Measurements from ENCODE around the gene FBXO15.

Gene FBXO15, protein sequence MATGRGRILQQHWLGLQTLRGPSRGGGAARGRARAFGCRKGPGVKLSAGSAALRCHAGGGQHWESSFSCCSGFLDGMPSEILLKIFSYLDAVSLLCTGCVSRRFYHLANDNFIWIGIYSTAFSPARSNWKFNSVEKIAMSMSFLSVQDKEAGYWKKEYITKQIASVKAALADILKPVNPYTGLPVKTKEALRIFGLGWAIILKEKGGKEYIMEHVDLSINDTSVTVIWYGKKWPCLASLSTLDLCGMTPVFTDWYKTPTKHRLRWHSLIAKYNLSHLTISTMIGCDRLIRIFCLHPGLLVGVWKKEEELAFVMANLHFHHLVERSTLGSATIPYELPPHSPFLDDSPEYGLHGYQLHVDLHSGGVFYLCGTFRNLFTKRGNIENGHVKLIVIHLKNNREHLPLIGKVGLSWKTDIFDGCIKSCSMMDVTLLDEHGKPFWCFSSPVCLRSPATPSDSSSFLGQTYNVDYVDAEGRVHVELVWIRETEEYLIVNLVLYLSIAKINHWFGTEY

DNA sequence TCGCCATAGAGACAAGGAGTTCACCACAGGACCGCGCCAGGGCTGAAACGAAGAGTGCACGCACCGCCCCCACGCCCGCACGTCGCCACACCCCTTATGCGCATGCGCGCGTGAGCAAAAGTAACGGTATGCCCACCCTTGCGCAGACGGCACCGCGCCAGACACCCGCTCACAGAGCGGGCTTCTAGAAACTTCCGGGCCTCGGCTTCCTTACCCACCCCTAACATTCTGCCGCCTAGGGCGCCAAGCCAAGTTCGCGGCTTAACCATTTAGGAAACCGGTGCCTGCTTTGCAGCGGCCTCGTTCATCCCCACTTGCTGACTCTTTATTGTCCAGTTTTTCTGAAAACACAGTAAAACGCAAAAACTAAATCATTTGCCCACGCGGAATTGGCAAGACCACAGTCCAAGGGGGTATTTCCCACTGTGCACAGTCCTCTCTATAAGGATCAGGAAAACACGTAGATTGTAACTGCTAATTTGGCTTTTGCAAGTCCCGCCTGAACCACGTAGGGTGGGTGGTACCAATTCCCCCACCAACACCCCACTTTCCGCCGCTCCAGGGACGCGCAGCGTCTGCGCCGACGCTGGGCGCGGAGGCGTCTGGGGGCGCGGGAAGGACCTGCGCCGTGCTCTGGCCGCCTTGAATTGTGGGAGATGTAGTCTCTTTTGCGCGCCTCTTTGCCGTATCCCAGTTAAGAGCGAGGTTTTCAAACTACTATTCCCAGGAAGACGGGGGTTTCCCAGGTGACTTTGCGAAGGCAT is at the start of gene FBXO15, which contains the start of gene TIMM21:
FBXO15 (minus strand) TSS at position 56 of the 764 bp plus-strand sequence; CDS start at position 7, 49 bp downstream.
TIMM21 (plus strand) TSS at position 745 of the 764 bp plus-strand sequence. CDS start 286 bp downstream, outside the sequence.
- peak; percentile 88 for DNase-seq

DNA sequence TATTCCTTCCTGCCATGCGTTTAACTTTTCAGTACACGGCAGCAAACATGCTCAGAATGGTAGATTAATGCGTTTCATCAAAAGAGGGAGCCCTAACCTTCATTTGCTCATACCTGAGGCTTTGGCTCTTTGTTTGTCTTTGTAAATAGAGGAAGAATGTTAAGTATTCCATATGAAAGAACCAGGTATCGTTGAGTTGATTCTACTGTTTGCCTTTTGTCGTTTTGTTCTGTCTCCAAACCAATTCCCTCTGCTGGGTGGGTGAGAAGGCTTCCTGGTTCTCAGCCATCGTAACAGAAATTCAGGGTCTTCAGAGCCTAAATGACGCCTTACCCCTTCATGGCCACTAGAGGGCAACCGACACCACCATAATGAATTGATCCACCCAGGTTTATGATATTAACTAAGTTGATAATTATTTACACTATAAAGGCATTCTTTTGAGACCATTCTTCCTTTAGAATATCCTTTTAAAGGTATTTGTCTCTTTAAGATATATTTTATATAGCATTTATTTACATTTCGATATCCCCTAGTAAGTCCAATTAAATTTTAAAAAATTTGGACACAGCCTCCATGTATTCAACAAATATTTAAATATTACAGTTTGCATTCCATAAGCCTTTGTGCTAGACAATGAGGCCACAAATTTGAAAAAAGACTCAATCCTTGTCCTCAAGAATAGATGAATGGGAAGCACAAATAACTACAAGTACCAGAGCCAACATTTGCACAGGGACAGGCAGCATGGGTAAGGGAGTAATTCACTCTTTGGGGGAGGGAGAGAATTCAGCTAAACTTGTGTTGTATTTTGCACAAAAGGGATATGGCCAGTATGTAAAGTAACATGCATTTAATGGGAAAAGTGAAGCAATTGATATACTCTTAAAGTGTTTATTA is 48.8 kb upstream of the FBXO15 start:
- no peak for DNase-seq

DNA sequence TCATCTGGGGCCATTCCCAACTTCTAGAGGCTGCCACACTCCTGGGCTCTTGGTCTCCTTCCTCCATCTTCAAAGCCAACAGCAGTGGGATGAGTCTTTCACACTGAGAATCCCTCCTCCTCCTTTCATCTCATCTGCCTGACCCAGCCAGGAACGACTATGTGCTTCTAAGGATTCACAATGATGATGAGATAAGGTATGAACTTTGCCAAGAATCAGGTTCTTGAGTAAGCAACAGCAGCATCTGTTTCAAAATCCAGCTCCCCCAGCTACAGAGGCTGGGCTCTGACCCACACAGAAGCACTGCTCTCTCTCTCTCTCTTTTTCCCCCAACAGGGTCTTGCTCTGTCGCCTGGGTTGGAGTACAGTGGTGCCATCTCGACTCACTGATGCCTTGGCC is 47.1 kb upstream of the FBXO15 start:
- DNase-seq = no peak

DNA sequence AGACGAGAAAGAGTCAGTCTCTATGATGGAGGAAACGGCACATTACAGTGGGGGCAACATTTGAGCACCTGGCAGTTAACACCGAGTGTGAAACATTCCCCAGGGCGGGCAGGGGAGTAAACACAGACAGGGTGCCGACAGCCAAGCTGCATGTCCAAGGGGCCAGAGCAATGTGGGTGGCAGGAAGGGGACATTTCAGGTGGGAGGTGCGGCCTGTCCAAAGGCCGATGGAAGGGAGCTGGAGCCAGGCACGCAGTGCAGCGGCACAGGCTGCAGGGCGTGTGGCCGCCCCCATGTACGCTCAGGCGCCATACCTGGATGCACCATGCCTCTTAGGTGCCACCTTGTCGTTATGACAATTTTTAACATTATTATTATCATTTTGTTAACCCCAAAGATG is 43.9 kb upstream of the FBXO15 start:
- no peak for DNase-seq

DNA sequence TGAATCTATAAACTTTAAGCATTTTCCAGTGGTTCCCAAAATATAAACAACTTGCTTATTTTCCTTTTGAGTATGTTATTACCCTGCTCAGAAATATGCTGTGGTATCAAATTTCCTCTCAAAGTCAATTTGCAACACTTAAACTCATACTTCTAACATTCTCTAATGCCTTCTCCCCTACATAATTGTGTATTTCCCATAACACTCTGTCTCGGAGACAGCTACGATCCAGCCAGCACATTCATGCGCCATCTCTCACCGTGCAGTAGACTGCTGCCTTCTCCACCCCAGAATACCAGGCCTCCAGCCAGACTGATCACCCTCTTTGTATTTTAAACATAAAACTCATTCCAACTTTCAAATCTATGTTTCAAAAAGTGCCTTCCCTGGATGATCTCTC is 42.5 kb upstream of the FBXO15 start:
- DNase-seq = no peak

DNA sequence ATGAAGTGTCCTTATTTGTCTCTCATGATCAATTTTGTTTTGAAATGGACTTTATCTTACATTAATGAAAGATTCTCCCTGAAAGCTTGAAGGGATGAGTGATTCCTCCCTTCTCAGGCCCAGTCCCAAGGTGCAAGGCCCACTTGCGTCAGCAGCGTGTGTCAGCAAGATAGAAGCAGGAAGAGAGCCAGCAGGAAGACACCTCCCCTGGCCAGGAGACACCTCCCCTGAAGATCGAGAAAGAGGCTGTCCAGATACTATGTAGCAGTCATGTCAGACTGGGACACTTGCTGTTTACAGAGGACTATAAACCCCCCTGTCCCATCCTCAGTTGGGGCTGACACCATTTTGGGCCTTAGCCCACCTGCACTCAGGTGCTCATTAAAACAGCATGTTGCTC is 39.0 kb upstream of the FBXO15 start:
- no peak for DNase-seq

DNA sequence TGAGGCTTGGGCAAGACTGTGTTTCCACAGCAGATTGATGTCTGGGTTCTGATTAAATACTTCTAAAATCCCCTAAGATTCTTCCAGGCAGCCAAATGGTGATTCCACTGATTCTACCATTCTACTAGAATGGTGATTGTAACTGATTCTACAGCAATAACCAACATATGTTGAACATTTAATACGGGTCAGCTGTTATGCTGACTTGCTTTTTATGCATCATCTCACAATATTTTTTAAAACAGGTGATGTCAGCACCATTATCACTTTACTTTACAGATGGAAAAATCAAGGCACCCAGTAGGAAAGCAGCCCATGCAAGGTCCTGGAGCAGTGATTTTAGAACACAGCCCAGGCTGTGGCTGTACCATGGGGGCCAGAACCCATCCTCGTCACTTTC is 38.2 kb upstream of the FBXO15 start:
- DNase-seq = no peak

DNA sequence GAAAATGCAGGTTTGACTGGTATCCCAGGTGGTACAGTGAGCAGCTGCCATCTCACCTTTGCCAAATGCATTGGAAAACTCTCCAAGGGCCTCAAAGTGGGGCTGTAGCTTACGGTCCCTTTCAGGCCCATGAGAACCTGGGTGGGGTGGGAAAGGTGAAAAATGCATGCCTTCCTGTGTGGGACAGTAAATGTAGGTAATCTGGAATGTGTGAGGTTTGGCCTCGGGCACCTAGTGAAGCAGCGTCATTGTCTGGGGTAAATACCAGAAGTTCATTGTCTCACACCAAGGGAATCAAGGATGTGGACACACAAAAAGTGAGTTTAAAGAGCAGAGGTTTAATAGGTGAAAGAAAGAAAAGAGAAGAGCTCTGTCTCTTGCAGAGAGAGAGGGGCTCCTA is 37.2 kb upstream of the FBXO15 start:
- no peak for DNase-seq

DNA sequence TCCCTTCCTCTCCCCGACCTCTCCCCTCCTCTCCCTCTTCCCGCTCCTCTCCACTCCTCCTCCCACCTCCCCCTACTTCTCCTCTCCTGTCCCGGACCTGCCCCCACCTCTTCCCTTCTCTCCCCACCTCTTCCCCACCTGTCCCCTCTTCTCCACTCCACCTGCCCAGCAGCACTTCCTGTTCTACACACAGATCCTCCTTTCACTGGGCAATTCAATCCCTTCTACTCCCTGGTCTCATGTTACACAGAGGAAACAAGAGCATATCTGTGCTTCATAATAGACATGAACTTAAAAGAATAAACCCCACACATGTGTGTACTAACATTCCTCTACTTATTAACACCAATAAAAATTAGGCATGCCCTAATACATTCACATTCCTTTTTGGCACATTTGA is 35.5 kb upstream of the FBXO15 start:
- DNase-seq = no peak

DNA sequence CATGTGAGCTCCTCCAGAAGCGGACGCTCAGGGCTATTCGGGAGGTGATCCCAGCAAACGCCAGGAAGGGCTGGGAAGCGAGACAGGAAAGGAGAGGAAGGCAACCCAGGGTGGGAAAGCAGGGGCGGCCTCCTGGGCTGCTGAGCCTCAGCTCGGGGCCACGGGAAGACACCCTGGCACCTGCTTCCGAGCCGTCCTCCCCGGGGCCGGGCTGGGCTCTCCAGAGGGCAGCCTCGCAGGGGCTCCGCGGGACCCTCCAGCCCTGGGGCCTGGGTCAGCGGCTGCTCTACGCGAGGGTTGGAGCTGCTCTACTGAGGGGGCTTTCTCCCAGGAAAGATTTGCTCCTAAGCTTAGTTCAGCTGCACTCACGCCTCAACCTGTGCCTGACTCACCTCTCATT is 34.7 kb upstream of the FBXO15 start:
- no peak for DNase-seq

DNA sequence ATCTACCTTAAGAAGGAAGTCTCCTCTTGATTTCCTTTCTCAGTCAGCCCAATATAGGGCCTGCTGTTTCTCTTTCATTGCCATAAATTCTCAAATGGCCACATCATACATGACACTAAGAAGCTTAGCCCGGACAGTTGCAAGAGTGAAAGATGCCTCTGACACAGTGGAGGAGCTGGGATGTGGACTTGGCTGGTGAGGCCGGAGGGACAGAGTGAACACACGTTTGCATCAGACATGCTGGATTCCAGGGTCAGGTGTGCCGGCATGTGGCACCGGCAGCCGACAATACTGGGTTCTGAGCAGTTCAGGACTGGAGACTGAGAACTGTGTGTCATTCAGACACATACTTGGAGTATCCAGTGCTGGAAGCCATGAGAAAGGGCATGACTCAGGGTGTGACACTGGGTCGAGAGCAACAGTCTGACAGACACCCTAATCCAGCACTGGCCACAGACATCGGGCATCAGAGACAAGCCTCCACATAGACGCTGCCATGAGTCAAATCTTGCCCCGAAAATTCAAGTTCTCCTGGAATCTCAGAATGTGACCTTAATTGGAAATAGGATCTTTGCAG is 32.1 kb upstream of the FBXO15 start:
- DNase-seq = no peak

DNA sequence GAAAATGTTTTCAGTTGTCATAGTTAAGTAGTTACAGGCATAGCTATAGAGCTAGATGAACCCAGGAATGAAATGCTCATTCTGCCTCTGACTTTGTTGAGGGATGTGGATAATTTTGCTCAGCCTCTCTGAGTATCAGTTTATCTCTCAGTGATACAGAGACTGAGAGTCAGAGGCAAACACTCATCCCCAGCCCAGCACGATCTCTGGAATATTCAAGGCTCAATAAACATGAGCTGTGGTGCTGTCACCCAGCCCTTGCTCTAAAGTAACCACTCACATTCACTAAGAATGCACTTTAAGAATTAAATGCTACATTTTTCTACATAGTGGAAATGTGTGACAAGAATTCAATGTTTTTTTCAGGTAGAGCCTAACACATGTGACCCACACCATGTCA is 31.2 kb upstream of the FBXO15 start:
- no peak for DNase-seq

DNA sequence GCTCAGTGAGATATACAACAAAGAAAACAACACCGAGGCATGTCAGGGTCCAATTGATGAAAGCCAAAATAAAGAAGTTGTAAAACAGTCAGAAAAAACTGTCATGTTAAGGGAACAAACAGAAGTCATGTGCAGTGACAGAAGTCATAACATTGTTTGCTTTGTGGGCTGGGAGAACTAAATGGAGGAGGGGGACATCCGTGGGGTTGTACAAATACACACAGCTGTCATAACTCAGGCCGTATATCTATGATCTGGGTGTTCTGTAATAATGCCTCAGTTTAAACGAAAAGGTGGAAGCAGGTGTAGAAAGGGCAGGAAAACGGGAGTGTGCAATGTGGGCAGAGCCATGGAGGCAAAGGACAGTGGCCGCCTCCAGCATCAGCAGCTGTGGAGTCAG is 28.0 kb upstream of the FBXO15 start:
- no peak for DNase-seq

DNA sequence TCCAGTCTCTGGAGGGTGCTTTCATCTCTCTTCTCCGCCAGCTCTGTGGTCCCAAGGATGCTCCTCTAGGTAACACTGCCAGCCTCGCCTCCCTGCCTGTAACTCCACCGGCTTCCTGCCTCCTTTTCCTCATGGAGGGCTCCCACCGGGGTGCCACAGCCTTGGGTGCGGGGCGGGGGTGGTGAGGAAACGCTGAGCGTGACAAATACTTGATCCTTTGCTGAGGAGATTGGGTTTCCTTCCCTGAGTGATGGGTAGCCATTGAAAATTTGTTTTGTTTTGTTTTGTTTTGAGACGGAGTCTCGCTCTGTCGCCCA is 25.8 kb upstream of the FBXO15 start:
- no peak for DNase-seq

DNA sequence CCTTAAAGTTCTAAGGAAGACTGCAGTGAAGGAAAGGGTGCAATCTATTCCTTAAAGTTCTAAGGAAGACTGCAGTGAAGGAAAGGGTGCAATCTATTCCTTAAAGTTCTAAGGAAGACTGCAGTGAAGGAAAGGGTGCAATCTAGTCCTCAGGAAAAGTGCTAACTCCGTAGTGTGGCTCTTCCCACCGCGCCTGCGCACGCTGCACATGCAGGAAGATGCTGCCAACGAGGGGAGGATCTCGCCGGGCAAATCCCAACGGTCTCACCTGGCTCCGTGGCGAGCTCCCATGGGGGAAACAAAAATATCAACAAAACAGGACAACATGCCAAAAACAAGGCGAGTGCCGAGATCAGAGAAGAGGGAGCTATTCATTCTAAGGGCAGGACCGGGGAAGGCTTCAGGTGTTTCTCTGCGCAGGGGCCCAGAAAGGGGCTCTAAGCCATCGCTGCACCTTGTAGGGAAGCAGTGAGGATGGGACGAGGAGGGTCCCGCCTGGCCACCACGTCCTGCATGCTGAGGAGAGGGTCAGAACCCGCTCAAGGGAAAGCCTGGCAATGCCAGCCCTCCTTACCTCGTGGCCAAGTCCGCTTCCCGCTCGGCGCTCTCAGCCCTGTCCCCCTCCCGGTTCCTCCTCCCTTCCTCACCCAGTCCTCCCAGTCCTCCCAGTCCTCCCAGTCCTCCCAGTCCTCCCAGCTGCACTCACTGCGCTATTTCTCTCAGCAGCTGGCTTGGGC is 25.2 kb upstream of the FBXO15 start:
- DNase-seq = no peak

DNA sequence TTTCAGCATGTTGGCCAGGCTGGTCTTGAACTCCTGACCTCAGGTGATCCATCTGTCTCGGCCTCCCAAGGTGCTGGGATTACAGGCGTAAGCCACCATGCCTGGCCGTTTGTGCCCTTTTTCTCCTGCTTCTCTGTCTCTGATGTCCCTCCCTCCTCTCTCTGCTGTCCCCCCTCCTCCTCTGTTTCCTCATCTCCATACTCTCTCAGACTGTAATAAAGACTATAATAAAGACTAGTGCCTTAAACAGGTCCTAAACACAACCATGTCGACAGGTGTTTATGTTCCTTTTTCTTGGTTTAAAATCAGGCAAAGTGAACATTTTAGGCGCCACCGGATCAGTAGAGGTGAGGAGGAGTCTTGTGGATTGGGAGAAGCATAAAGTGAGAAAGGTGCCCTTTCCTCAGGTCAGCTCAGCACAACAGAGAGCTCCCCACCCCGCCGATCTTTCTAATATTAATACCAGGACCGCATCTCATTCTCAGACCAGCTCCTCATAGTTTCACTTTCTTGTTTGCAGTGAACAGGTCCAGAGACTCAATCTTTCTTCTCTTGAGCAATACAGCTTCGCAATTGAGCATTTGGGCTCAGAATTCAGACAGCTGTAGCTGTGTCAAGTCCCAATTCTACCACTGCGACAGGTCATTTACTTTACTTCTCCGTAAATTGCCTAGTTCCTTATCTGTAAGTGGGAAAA is 24.4 kb upstream of the FBXO15 start:
- no peak for DNase-seq

DNA sequence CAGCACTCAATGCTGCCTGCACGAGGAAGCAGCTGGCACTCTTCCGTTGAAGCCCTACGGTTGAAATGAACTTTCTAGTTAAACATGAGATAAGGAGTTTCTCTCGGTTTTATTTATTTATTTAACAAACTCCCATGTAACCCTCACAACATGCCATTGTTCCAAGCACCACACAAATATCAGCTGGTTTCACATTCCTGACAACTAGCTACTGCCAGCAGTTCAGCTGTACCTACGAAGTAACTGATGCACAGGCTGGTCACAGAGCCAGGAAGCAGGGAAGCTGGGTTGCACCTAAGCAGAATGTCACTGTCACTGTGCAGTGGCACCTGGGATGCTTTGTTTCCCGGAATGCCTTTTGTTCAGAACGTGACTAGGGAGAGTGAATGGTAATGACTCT is 18.8 kb upstream of the FBXO15 start:
- no peak for DNase-seq

DNA sequence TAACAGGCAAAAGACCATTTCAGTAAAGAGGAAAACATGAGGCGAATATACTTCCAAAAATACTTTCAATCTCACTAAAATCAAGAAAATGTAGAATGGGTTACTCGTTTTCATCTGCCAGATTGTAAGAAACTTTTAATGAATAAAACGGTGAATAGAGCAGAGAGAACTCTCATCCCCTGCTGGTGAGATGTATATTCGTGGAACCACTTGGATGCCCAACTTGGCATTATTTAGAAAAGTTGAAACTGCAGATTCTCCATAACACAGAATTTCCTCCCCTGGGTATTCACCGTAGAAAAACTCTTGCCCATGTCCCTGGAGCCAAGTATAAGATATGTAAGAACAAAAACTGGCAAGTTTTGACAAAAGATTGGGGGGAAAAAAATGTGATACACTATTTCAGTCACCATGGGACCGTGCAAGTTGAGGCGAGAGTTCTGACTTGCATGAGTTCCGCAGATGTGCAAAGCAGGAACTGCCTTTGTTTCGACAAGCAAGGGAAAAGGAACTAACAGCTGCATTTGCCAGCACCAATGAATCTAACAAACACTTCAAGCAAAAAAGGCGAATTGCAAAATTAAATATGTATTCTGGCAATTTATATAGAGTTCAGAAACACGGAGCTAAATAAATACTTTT is 15.5 kb upstream of the FBXO15 start:
- no peak for DNase-seq

DNA sequence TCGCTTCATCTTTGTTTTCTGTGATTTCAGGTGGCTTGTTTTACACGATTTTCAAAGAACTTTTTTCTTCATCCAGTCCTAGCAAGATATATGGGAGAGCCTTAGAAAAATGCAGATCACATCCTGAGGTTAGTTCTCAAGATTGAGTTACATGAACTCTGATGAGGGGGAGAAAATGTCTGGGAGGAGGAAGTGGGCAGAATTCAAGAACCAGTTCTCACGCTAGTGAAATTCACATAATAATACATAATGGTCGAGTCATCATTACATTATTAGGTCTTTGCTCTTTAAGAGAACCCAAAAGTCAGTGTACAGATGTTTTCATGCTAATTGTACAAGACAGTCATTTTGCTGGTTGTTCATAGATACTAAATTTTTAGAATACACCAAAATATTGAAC is 7.6 kb upstream of the FBXO15 start:
- no peak for DNase-seq

DNA sequence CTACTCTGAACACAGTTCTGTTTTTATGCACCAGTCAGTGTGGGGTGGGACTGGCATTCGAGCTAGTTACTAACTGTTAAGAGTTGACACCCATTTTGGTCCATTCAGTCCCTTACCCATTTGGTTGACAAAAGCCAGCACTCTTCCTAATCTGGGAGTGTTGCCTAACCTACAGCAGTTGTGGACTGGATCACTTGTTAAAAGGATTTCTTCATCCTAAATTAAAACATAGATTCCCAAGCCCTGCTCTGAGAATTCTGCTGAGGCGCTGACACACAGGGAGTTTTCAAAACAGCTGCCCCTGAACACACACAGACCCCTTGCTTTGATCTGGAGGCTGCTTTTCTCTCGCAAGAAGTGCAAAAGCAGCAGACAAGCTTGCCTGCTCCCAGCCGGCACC is 7.1 kb upstream of the FBXO15 start:
- no peak for DNase-seq

DNA sequence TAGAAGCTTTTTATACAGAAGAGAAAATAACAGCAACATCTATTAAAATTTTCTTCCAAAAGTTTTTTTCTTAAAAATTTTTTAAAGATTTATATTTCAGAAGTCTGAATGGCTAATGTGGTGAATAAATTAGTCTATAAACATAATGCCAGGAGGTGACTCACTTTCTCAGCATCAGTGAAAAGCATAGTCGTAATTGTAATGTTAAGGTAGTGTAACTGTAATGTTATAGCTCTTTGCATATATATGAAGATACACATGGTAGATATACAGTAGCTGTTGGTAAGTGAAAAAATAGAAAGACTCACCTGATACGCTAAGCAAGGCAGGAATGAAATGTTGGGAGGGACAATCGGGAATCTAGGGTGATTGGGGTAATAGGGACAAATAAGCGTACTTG is 6.2 kb upstream of the FBXO15 start:
- DNase-seq = no peak
